ENCODE results near the gene UNC5A.

DNA sequence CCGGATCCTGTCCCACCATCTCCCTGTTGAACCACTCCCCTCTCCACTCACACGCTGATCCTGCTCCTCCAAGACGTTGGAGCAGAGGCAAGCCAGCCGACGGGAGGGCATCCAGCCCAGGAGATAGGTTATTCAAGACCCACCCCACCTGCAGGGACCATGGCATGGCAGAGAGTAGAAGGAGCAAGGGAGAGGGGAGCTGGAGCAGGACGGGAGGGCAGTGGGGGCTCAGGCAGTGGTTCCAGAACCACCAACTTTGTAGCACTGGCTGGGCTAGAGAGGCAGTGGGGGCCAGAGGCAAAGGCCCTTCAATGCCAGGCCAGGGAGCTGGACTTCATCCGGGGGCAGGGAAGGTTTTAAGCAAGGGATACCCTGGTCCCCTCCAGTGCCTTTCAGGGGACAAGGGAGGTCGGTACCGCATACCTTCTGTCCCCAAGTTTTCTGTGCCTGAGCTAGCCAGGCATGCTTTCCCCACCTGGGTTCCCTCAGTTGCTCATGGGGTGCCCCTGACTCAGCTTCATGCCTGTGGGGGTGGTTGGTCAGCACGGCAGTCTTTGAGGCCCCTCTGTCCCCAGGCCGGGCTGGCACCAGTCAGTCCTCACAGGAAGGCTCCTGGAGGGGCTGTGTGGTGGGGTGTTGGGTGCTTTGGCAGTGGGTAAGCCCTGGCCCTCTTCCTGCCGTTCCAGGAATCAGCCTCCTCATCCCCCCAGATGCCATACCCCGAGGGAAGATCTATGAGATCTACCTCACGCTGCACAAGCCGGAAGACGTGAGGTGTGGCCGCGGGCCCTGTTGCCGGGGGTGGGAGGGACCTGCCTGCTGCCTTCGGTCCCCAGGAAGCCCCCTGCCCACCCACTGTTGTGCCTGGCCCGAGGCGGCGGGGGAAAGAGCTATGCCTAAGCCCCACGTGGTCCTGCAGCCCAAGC lies 66.4 kb downstream of the UNC5A start:
- TF ChIP-seq, protein P1, sequence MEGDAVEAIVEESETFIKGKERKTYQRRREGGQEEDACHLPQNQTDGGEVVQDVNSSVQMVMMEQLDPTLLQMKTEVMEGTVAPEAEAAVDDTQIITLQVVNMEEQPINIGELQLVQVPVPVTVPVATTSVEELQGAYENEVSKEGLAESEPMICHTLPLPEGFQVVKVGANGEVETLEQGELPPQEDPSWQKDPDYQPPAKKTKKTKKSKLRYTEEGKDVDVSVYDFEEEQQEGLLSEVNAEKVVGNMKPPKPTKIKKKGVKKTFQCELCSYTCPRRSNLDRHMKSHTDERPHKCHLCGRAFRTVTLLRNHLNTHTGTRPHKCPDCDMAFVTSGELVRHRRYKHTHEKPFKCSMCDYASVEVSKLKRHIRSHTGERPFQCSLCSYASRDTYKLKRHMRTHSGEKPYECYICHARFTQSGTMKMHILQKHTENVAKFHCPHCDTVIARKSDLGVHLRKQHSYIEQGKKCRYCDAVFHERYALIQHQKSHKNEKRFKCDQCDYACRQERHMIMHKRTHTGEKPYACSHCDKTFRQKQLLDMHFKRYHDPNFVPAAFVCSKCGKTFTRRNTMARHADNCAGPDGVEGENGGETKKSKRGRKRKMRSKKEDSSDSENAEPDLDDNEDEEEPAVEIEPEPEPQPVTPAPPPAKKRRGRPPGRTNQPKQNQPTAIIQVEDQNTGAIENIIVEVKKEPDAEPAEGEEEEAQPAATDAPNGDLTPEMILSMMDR (IDR thresholded peaks at IDR 0.05), result no peak
- TF ChIP-seq POLR2A (IDR thresholded peaks at IDR 0.05) (no peak), EP300 (IDR thresholded peaks at IDR 0.05) (no peak)
